K562 (cell line): ENCODE measurements around the gene XKR7. TPM values are rescaled to one million over a fixed set of nuclear protein-coding genes. Genes with fewer than 3 reads are reported as not detected.

Source experiments
- BHLHE40 ChIP-seq: IDR thresholded peaks from 2 replicates; pipeline ENCODE4 v1.6.1; 2011; ENCODE audit warnings: low read length, improper control_type of control experiment
- C11orf30 ChIP-seq: fragments of 450-650 bp; IDR thresholded peaks from 2 replicates; pipeline ENCODE4 v1.6.1; 2016; ENCODE audit warnings: low read depth, mild to moderate bottlenecking
- CREB3L1 ChIP-seq: fragments of 450-650 bp; IDR thresholded peaks from 2 replicates; pipeline ENCODE4 v1.6.1; 2014; ENCODE audit warnings: low read depth, mild to moderate bottlenecking, moderate library complexity, borderline replicate concordance
- CREM ChIP-seq: IDR thresholded peaks from 2 replicates; pipeline ENCODE4 v1.6.1; 2014; ENCODE audit warnings: antibody characterized with exemption, low read depth
- DIDO1 ChIP-seq: fragments of 450-650 bp; IDR thresholded peaks from 2 replicates; pipeline ENCODE4 v1.6.1; 2016; ENCODE audit warnings: low read depth, missing biosample characterization, missing genetic modification characterization
- ESRRA ChIP-seq: fragments of 450-650 bp; IDR thresholded peaks from 2 replicates; pipeline ENCODE4 v1.6.1; 2014; ENCODE audit warnings: low read depth, mild to moderate bottlenecking, moderate library complexity, borderline replicate concordance
- MAFF ChIP-seq: IDR thresholded peaks from 2 replicates; pipeline ENCODE4 v1.6.1; 2012; ENCODE audit warnings: low read length, improper control_type of control experiment
- MAFK ChIP-seq: IDR thresholded peaks from 2 replicates; pipeline ENCODE4 v1.6.1; 2011; ENCODE audit warnings: low read length, improper control_type of control experiment
- RBFOX2 ChIP-seq: fragments of 200-400 bp; formaldehyde crosslinking; IDR thresholded peaks from 2 replicates; pipeline ENCODE4 v1.6.1; 2017; ENCODE audit warnings: low read depth, mild to moderate bottlenecking, low read length, moderate library complexity
- SMAD4 ChIP-seq: fragments of 250-450 bp; sonication (Bioruptor Pico); conservative IDR thresholded peaks from 2 replicates; pipeline ENCODE4 v1.8.0; 2021; ENCODE audit warnings: inconsistent platforms, mild to moderate bottlenecking, moderate library complexity
- TAF1 ChIP-seq: IDR thresholded peaks from 2 replicates; pipeline ENCODE4 v1.6.1; 2011; ENCODE audit warnings: mild to moderate bottlenecking, low read length, moderate library complexity; ENCODE audit not compliant: insufficient read depth, control insufficient read depth, severe bottlenecking; ENCODE audit errors: extremely low read depth
- TARDBP ChIP-seq: fragments of 450-650 bp; IDR thresholded peaks from 2 replicates; pipeline ENCODE4 v1.6.1; 2016
- TFAP4 ChIP-seq: sonication (generic); formaldehyde crosslinking; IDR thresholded peaks from 2 replicates; pipeline ENCODE4 v1.8.0; 2022; ENCODE audit warnings: missing genetic modification reagents, mild to moderate bottlenecking, moderate library complexity, borderline replicate concordance
- TGIF2 ChIP-seq: sonication (generic); formaldehyde crosslinking; IDR thresholded peaks from 2 replicates; pipeline ENCODE4 v1.8.1; 2022; ENCODE audit warnings: mild to moderate bottlenecking, missing genetic modification reagents, moderate library complexity
- U2AF1 ChIP-seq: fragments of 200-400 bp; formaldehyde crosslinking; optimal IDR thresholded peaks from 2 replicates; pipeline ENCODE3; 2017; ENCODE audit warnings: mild to moderate bottlenecking, low read depth, low read length, moderate library complexity
- USF2 ChIP-seq: sonication (generic); formaldehyde crosslinking; IDR thresholded peaks from 2 replicates; pipeline ENCODE4 v1.5.0; 2020; ENCODE audit warnings: missing genetic modification reagents
- VEZF1 ChIP-seq: fragments of 200-800 bp; sonication (Bioruptor generic); IDR thresholded peaks from 2 replicates; pipeline ENCODE4 v1.6.1; 2017; ENCODE audit warnings: missing genetic modification characterization, missing compliant biosample characterization
- ZBTB33 ChIP-seq: sonication (generic); formaldehyde crosslinking; IDR thresholded peaks from 2 replicates; pipeline ENCODE4 v1.8.1; 2023; ENCODE audit warnings: mild to moderate bottlenecking, missing genetic modification reagents
- ZBTB7A ChIP-seq: IDR thresholded peaks from 2 replicates; pipeline ENCODE4 v1.6.1; 2011; ENCODE audit warnings: low read depth, mild to moderate bottlenecking, low read length, moderate library complexity, borderline replicate concordance; ENCODE audit not compliant: control insufficient read depth
- ZNF354B ChIP-seq: fragments of 250-450 bp; sonication (Bioruptor Pico); IDR thresholded peaks from 2 replicates; pipeline ENCODE4 v1.4.0; 2020
- polyA plus RNA-seq, 8 experiments: library from polyadenylated mRNA; depleted of rRNA in 4 of 8; stranded (reverse) in 5 of 8; unstranded in 3 of 8; fragments of >200 nt; fragmentation: Nextera tagmentation in 2 of 8; fragmentation: Illumina TruSeq in 1 of 8; extraction: Ambion mirVana in 2 of 8; extraction: Trizol in 1 of 8; gene quantifications; 2 replicates each; pipeline versions ENCODE4 v1.2.1 to v1.2.3, GENCODE V29; 2011 to 2014; ENCODE audit warnings: inconsistent platforms in 1 of 8, missing spikeins in 1 of 8
- total RNA-seq, 7 experiments: library from RNA; depleted of rRNA in 6 of 7; stranded (reverse); fragments of >200 nt in 6 of 7; fragmentation: Illumina TruSeq in 2 of 7; extraction: Trizol in 2 of 7; gene quantifications; 2 replicates each; pipeline versions ENCODE4 v1.2.1 to v1.2.3, GENCODE V29; 2011 to 2021; ENCODE audit warnings: low replicate concordance in 1 of 7

The XKR7 gene
- total and polyA plus RNA-seq, 9 of the 15 experiments (the other 6 are each of a cell fraction or from before 2014, with no cell fraction given) = 0.02 TPM; not detected in 8

- TF ChIP-seq TFAP4 (CRISPR knock-in tag) (peak; percentile 87), U2AF1 (no peak), RBFOX2 (peak; percentile 94), CREB3L1 (peak; percentile 94), ZBTB7A (peak; percentile 77; the same call in 1 of the 2 replicates), VEZF1 (CRISPR knock-in tag) (peak; percentile 57), TAF1 (peak; percentile 66), ZNF354B (no peak), USF2 (CRISPR knock-in tag) (no peak), CREM (peak; percentile 20), ESRRA (peak; percentile 93), MAFF (peak; percentile 37; the same call in 1 of the 2 replicates), SMAD4 (CRISPR knock-in tag) (peak; percentile 50), C11orf30 (0 out of 2 replicates have a peak, but pooled peaks have one; percentile 16), BHLHE40 (0 out of 2 replicates have a peak, but pooled peaks have one; percentile 20), TGIF2 (CRISPR knock-in tag) (no peak), TARDBP (peak; percentile 70; the same call in 1 of the 2 replicates), MAFK (no peak), DIDO1 (0 out of 2 replicates have a peak, but pooled peaks have one; percentile 21), ZBTB33 (peak; percentile 56)
Measured at GRCh38 chr20:31951530-31952453, 16.2 kb upstream of the XKR7 start, which contains the start of gene PDRG1 (continued).
